ENCODE data around the gene C2CD4B. TPM values are rescaled to one million over a fixed set of nuclear protein-coding genes. Genes with fewer than 3 reads are reported as not detected.

The C2CD4B gene
- polyA plus RNA-seq, 1 experiment, result not detected

DNA sequence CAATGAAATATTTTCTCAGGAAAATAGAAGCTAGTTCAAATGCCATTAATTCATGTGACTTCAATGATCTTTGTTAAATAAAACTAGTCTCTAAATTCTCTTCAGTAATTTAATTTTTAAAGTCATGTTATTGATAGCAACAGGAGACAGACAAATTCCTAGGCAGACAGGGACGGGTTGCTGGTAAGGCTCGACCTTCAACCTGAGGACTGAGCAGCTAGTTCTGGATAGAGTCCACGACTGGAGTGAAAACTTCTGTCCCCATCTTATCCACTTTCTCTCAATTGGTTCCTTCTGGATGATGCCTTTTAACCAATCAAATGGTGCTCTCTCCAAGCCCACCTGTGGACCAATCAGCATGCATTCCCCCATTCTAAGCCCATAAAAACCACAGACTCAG, 43.8 kb upstream of the C2CD4B start:
- ChIA-PET POLR2A (no interaction called here), CTCF (interaction anchor here (1.4 kb wide), 1 partner anchor 137 kb away, joined by 3 read pairs; no protein-coding TSS in a partner anchor)
- Histone ChIP-seq H3K9me3 (ENCODE audit: control insufficient read depth, insufficient read depth, low read length) (peaks cover 8% of the 10 kb centered on the region; the same call in 1 of the 2 replicates), H3K27ac (ENCODE audit: low read depth, low read length) (no peak overlapping the region), H3K27me3 (ENCODE audit: control insufficient read depth, insufficient read depth, low read length) (no peaks in the 10 kb centered on the region), H3K4me3 (ENCODE audit: low read depth, low read length) (no peak overlapping the region)
- no peak for DNase-seq (ENCODE audit: low read depth, low spot score)
- TF ChIP-seq, protein P1, sequence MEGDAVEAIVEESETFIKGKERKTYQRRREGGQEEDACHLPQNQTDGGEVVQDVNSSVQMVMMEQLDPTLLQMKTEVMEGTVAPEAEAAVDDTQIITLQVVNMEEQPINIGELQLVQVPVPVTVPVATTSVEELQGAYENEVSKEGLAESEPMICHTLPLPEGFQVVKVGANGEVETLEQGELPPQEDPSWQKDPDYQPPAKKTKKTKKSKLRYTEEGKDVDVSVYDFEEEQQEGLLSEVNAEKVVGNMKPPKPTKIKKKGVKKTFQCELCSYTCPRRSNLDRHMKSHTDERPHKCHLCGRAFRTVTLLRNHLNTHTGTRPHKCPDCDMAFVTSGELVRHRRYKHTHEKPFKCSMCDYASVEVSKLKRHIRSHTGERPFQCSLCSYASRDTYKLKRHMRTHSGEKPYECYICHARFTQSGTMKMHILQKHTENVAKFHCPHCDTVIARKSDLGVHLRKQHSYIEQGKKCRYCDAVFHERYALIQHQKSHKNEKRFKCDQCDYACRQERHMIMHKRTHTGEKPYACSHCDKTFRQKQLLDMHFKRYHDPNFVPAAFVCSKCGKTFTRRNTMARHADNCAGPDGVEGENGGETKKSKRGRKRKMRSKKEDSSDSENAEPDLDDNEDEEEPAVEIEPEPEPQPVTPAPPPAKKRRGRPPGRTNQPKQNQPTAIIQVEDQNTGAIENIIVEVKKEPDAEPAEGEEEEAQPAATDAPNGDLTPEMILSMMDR (IDR thresholded peaks at IDR 0.05; ENCODE audit: low read depth, low read length), result no peak

DNA sequence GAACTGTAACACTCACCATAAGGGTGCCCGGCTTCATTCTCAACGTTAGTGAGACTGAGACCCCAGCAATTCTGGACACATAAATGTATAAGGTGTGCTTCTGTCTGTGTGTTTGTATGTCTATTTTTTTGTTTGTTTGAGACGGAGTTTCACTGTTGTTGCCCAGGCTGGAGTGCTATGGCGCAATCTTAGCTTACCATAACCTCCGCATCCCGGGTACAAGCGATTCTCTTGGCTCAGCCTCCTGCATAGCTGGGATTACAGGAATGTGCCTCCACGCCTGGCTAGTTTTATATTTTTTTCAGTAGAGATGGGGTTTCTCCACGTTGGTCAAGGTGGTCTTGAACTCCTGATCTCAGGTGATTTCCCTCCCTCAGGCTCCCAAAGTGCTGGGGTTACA, 43.3 kb upstream of the C2CD4B start:
- ChIA-PET POLR2A (no interaction called here), CTCF (interaction anchor here (1.4 kb wide), 1 partner anchor 137 kb away, joined by 3 read pairs; no protein-coding TSS in a partner anchor)
- no peak overlapping the region for H3K4me3 ChIP-seq (ENCODE audit: low read depth, low read length)
- peaks cover 8% of the 10 kb centered on the region; the same call in 1 of the 2 replicates for H3K9me3 ChIP-seq (ENCODE audit: control insufficient read depth, insufficient read depth, low read length)
- no peak overlapping the region for H3K27ac ChIP-seq (ENCODE audit: low read depth, low read length)
- DNase-seq (ENCODE audit: low read depth, low spot score), result no peak
- no peaks in the 10 kb centered on the region for H3K27me3 ChIP-seq (ENCODE audit: control insufficient read depth, insufficient read depth, low read length)
- TF ChIP-seq, protein P1 (IDR thresholded peaks at IDR 0.05; ENCODE audit: low read depth, low read length), result no peak

DNA sequence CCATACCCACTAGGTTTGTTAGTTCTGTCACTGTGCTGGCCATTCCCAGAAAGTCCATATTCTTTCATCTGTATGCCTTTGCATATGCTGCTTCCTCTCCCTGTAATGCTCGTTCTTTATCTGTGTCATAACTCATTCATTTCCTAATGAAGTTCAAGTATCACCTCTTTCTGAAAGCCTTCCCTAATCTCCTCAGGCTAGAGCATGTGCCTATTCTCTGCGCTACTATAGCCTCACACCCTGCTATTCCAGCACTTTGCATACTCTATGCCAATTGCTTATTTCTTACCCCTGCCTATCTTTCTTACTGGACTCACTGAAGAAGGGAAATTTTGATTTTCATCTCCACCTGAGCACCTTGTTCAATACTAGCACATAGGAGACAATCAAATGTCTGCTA, 25.6 kb upstream of the C2CD4B start:
- DNase-seq (ENCODE audit: low read depth, low spot score), result no peak
- CTCF ChIA-PET, result no interaction called here
- POLR2A ChIA-PET, result no interaction called here
- H3K4me3 ChIP-seq (ENCODE audit: low read depth, low read length), result no peak overlapping the region
- H3K27me3 ChIP-seq (ENCODE audit: control insufficient read depth, insufficient read depth, low read length), result peaks cover 6% of the 10 kb centered on the region
- H3K27ac ChIP-seq (ENCODE audit: low read depth, low read length), result no peak overlapping the region
- H3K9me3 ChIP-seq (ENCODE audit: control insufficient read depth, insufficient read depth, low read length), result no peaks in the 10 kb centered on the region; the same call in 1 of the 2 replicates
- TF ChIP-seq, protein P1 (IDR thresholded peaks at IDR 0.05; ENCODE audit: low read depth, low read length), result no peak

DNA sequence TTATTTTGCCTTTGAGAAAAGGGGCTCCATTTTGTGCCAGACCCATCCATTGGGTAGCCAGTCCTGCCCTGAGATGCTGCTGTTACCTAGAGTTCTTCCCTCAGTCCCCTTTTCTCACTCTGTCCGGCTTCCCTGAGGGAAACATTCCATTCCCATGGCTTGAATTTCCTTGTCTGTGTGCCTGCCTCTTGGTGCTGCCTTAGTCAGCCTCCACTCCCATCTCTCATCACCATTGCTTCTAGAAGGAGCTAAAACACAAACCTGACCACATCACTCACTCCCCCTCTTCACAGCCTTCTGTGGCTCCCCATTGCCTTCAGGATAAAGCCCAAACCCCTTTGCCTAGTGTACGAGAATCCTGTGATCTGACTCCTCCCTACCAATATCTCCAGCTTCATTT, 25.2 kb upstream of the C2CD4B start:
- ChIA-PET CTCF (no interaction called here), POLR2A (no interaction called here)
- TF ChIP-seq, protein P1 (IDR thresholded peaks at IDR 0.05; ENCODE audit: low read depth, low read length), result no peak
- Histone ChIP-seq H3K27ac (ENCODE audit: low read depth, low read length) (no peak overlapping the region), H3K9me3 (ENCODE audit: control insufficient read depth, insufficient read depth, low read length) (no peaks in the 10 kb centered on the region; the same call in 1 of the 2 replicates), H3K4me3 (ENCODE audit: low read depth, low read length) (no peak overlapping the region), H3K27me3 (ENCODE audit: control insufficient read depth, insufficient read depth, low read length) (peaks cover 6% of the 10 kb centered on the region)
- DNase-seq (ENCODE audit: low read depth, low spot score), result no peak

DNA sequence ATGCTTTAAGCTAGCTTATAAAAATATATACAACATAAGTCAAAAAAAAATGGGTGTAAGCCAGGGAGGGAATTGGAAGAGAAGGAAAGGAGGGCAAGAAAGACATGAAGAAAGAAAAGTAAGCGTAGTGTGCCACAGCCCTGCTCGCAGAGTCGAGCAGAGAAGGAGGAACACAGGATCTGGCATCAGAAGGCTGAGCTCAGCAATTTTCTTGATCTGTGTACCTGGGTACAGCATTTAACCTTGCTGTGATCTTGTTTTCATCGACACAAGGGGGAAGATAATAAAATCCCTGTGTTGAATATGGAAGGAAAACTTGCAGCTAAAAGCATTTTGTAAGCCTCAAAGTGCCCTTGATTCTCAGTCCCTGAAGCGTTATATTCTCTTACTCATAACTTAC, 23.7 kb upstream of the C2CD4B start:
- Histone ChIP-seq H3K9me3 (ENCODE audit: control insufficient read depth, insufficient read depth, low read length) (no peaks in the 10 kb centered on the region; the same call in 1 of the 2 replicates), H3K27me3 (ENCODE audit: control insufficient read depth, insufficient read depth, low read length) (peaks cover 10% of the 10 kb centered on the region), H3K4me3 (ENCODE audit: low read depth, low read length) (no peak overlapping the region), H3K27ac (ENCODE audit: low read depth, low read length) (no peak overlapping the region)
- POLR2A ChIA-PET, result no interaction called here
- CTCF ChIA-PET, result no interaction called here
- DNase-seq (ENCODE audit: low read depth, low spot score), result no peak
- TF ChIP-seq, protein P1 (IDR thresholded peaks at IDR 0.05; ENCODE audit: low read depth, low read length), result no peak

Data from AG04450 (cell line).